ENCODE data around the gene IRF3. TPM values are rescaled to one million over a fixed set of nuclear protein-coding genes. Genes with fewer than 3 reads are reported as not detected.

The IRF3 gene
- total RNA-seq, 4 donors from 2014 or later = 38.8 to 61.7 (median 56.7) TPM

GRCh38 chr19:49690656-49691242 is 25.1 kb upstream of the IRF3 start, which contains the start of gene CPT1C:
Gene CPT1C (plus strand): TSS chr19:49691116. CDS start chr19:49692253, 1,137 bp downstream.
- DNase-seq (ENCODE audit: extremely low spot score) = peak; percentile 94
- Histone ChIP-seq H3K4me3 (peak within 1 kb of the TSS; percentile 51 to 63 (median 54)), H3K27me3 (peaks cover 0 to 43% (median 13%) of the 10 kb centered on the region in 4 donors), H3K27ac (replicated peaks in 1 of 4) (peak within 1 kb of the TSS; percentile 59 to 76 (median 68)), H3K9me3 (no peaks in the 10 kb centered on the region), H3K4me1 (peaks cover 31 to 40% (median 33%) of the 10 kb centered on the region in 4 donors), H3K36me3 (peaks cover 14 to 28% (median 24%) of the 10 kb centered on the region in 4 donors)
- peak; percentile 49 to 77 for TF ChIP-seq POLR2AphosphoS5 (IDR thresholded peaks at IDR 0.05)
- no peak for TF ChIP-seq POLR2A (IDR thresholded peaks at IDR 0.05; ENCODE audit: low read depth)
- WGBS = 4% methylated on average over 38 of the region's 38 CpGs
- intact Hi-C loops (cut with DNase I) = no loop called here

- TF ChIP-seq POLR2AphosphoS5 (IDR thresholded peaks at IDR 0.05) = no peak
- no peak for TF ChIP-seq EP300 (IDR thresholded peaks at IDR 0.05)
- TF ChIP-seq POLR2A (IDR thresholded peaks at IDR 0.05; ENCODE audit: low read depth) = no peak
- Histone ChIP-seq H3K27me3 (peaks cover 0 to 43% (median 13%) of the 10 kb centered on the region in 4 donors), H3K27ac (replicated peaks in 1 of 4) (peak overlapping the region; percentile 59 to 76 (median 68)), H3K4me1 (peaks cover 31 to 41% (median 33%) of the 10 kb centered on the region in 4 donors), H3K9me3 (no peaks in the 10 kb centered on the region), H3K36me3 (peaks cover 20 to 33% (median 30%) of the 10 kb centered on the region in 4 donors), H3K4me3 (peak overlapping the region; percentile 51 to 63 (median 54))
- WGBS = 3% methylated on average over 21 of the region's 39 CpGs
- intact Hi-C loops (cut with DNase I) = no loop called here
- no peak for DNase-seq (ENCODE audit: extremely low spot score)
These were observed 24.5 kb upstream of the IRF3 start for GRCh38 chr19:49690079-49690655.

GRCh38 chr19:49689133-49690078 is 23.7 kb upstream of the IRF3 start, which contains the start of gene ADM5:
Gene ADM5 (plus strand): TSS chr19:49689594. CDS start chr19:49689838, 244 bp downstream.
- H3K9me3 ChIP-seq = no peaks in the 10 kb centered on the region
- TF ChIP-seq EP300 (IDR thresholded peaks at IDR 0.05) = no peak
- no peak for TF ChIP-seq POLR2A (IDR thresholded peaks at IDR 0.05; ENCODE audit: low read depth)
- TF ChIP-seq POLR2AphosphoS5 (IDR thresholded peaks at IDR 0.05) = peak in 1 of 2 donors; percentile 10
- TF ChIP-seq CTCF (IDR thresholded peaks at IDR 0.05) = peak; percentile 40 to 55 (median 43)
- peak within 1 kb of the TSS; percentile 59 to 76 (median 68) for H3K27ac ChIP-seq (replicated peaks in 1 of 4)
- H3K27me3 ChIP-seq = peaks cover 0 to 43% (median 13%) of the 10 kb centered on the region in 4 donors
- peaks cover 31 to 41% (median 33%) of the 10 kb centered on the region in 4 donors for H3K4me1 ChIP-seq
- H3K4me3 ChIP-seq = peak within 1 kb of the TSS; percentile 51 to 63 (median 54)
- 33% methylated on average over 41 of the region's 54 CpGs for WGBS
- no peak for DNase-seq (ENCODE audit: extremely low spot score)
- intact Hi-C loops (cut with DNase I) = no loop called here
- H3K36me3 ChIP-seq = peaks cover 28 to 41% (median 37%) of the 10 kb centered on the region in 4 donors

- intact Hi-C loops (cut with DNase I) = no loop called here
- H3K4me3 ChIP-seq = peak overlapping the region; percentile 51 to 63 (median 54)
- peaks cover 33 to 49% (median 45%) of the 10 kb centered on the region in 4 donors for H3K36me3 ChIP-seq
- peaks cover 0 to 43% (median 13%) of the 10 kb centered on the region in 4 donors for H3K27me3 ChIP-seq
- H3K9me3 ChIP-seq = no peaks in the 10 kb centered on the region
- TF ChIP-seq POLR2A (IDR thresholded peaks at IDR 0.05; ENCODE audit: low read depth) (no peak), POLR2AphosphoS5 (IDR thresholded peaks at IDR 0.05) (peak in 1 of 2 donors; percentile 13)
- 73% methylated on average over 10 of the region's 12 CpGs for WGBS
- H3K27ac ChIP-seq (replicated peaks in 1 of 4) = peak overlapping the region; percentile 38 to 70 (median 52)
- DNase-seq (ENCODE audit: extremely low spot score) = no peak
- peaks cover 31 to 41% (median 33%) of the 10 kb centered on the region in 4 donors for H3K4me1 ChIP-seq
These were observed 23.0 kb upstream of the IRF3 start for GRCh38 chr19:49688531-49689132.

DNA sequence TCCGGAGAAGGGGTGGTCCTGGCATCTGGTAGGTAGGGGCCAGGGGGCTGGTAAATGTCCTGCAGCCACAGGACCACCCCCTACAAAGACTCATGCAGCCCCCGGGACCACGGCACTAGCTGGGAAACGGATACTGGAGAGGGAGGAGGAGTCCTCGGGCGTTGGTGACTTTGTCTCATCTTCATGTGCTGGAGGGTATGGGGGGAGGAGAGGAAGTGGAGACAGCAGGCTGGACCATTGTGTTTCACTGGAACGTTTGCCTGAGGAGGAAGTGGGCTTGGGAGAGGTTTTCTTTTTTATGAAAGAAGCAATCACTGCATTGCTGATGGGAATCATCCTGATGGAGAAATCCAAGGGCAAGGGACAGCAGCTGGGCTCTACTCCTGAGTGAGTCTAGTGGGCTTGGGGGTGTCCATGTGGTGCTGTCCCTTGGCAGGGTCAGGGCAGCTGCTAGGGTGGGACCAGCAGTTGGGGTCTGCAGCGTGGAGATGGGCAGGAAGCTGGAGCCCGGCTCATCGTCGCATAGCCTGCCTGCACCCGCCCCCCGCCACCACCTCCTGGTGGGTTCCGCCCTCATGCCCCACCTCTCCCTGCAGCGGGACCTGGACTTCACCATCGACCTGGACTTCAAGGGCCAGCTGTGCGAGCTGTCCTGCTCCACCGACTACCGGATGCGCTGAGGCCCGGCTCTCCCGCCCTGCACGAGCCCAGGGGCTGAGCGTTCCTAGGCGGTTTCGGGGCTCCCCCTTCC is 22.1 kb upstream of the IRF3 start:
- H3K9me3 ChIP-seq = no peaks in the 10 kb centered on the region
- DNase-seq (ENCODE audit: extremely low spot score) = no peak
- intact Hi-C loops (cut with DNase I) = no loop called here
- peak overlapping the region; percentile 38 to 66 (median 52) for H3K27ac ChIP-seq (replicated peaks in 1 of 4)
- peaks cover 31 to 41% (median 33%) of the 10 kb centered on the region in 4 donors for H3K4me1 ChIP-seq
- 62% methylated on average over 15 of the region's 26 CpGs for WGBS
- peaks cover 40 to 58% (median 52%) of the 10 kb centered on the region in 4 donors for H3K36me3 ChIP-seq
- H3K4me3 ChIP-seq = peak overlapping the region; percentile 16 to 56 (median 51)
- peaks cover 0 to 42% (median 13%) of the 10 kb centered on the region in 4 donors for H3K27me3 ChIP-seq
- no peak for TF ChIP-seq CTCF (IDR thresholded peaks at IDR 0.05)
- TF ChIP-seq EP300 (IDR thresholded peaks at IDR 0.05) = no peak
- no peak for TF ChIP-seq POLR2AphosphoS5 (IDR thresholded peaks at IDR 0.05)
- TF ChIP-seq POLR2A (IDR thresholded peaks at IDR 0.05; ENCODE audit: low read depth) = no peak

All from esophagus muscularis mucosa (tissue), 4 donors.